H9 (cell line): ENCODE measurements around the gene SNX30. TPM values are rescaled to one million over a fixed set of nuclear protein-coding genes. Genes with fewer than 3 reads are reported as not detected.
A peak's percentile ranks its signal among the peaks of the same experiment; 100 is the strongest.

ENCODE experiments used
- DNase-seq: peaks from one replicate; pipeline ENCODE4 v3.0.0-alpha.2; 2017
- H2AFZ ChIP-seq: one replicate; pipeline ENCODE4 v1.6.1; 2013; ENCODE audit warnings: mild to moderate bottlenecking, low read length, control low read depth, moderate library complexity
- H2AK5ac ChIP-seq: 2 replicates; pipeline ENCODE4 v1.6.1; 2013; ENCODE audit warnings: low read length, control low read depth, mixed read lengths; ENCODE audit not compliant: insufficient read length
- H2BK120ac ChIP-seq: one replicate; pipeline ENCODE4 v1.6.1; 2013; ENCODE audit warnings: low read depth, mild to moderate bottlenecking, low read length, control low read depth, inconsistent platforms; ENCODE audit not compliant: poor library complexity, severe bottlenecking
- H2BK12ac ChIP-seq: 2 replicates; pipeline ENCODE4 v1.6.1; 2013; ENCODE audit warnings: low read length, control low read depth, mixed read lengths, low read depth; ENCODE audit not compliant: insufficient read length
- H2BK15ac ChIP-seq: 2 replicates; pipeline ENCODE4 v1.6.1; 2013; ENCODE audit warnings: low read depth, low read length, control low read depth
- H2BK20ac ChIP-seq: one replicate; pipeline ENCODE4 v1.6.1; 2013; ENCODE audit warnings: low read depth, mild to moderate bottlenecking, low read length, control low read depth, inconsistent platforms; ENCODE audit not compliant: poor library complexity, severe bottlenecking
- H2BK5ac ChIP-seq: 2 replicates; pipeline ENCODE4 v1.6.1; 2013; ENCODE audit warnings: low read length, control low read depth, mixed read lengths; ENCODE audit not compliant: insufficient read length
- H3K14ac ChIP-seq: 2 replicates; pipeline ENCODE4 v1.6.1; 2013; ENCODE audit warnings: low read length, control low read depth; ENCODE audit not compliant: insufficient read depth
- H3K18ac ChIP-seq: 2 replicates; pipeline ENCODE4 v1.6.1; 2013; ENCODE audit warnings: low read depth, mild to moderate bottlenecking, mixed read lengths, low read length, control low read depth; ENCODE audit not compliant: insufficient read length
- H3K23ac ChIP-seq: 2 replicates; pipeline ENCODE4 v1.6.1; 2013; ENCODE audit warnings: low read length, control low read depth, mixed read lengths, low read depth; ENCODE audit not compliant: insufficient read length
- H3K23me2 ChIP-seq: 2 replicates; pipeline ENCODE4 v1.6.1; 2013; ENCODE audit warnings: low read depth, mild to moderate bottlenecking, mixed read lengths, low read length, control low read depth; ENCODE audit not compliant: insufficient read length, poor library complexity, severe bottlenecking
- H3K27ac ChIP-seq: 2 replicates; pipeline ENCODE4 v1.5.1; 2013; ENCODE audit warnings: low read length, control low read depth, mixed read lengths, low read depth; ENCODE audit not compliant: insufficient read length
- H3K27me3 ChIP-seq: 2 replicates; pipeline ENCODE4 v1.6.1; 2013; ENCODE audit warnings: low read length, control low read depth, inconsistent platforms; ENCODE audit not compliant: insufficient read depth
- H3K4ac ChIP-seq: 2 replicates; pipeline ENCODE4 v1.6.1; 2013; ENCODE audit warnings: low read depth, mild to moderate bottlenecking, control low read depth, inconsistent platforms, low read length, moderate library complexity
- H3K4me1 ChIP-seq: 2 replicates; pipeline ENCODE4 v1.6.1; 2013; ENCODE audit warnings: low read length, control low read depth, inconsistent platforms; ENCODE audit not compliant: insufficient read depth
- H3K4me2 ChIP-seq: 2 replicates; pipeline ENCODE4 v1.6.1; 2013; ENCODE audit warnings: low read length, control low read depth, mixed read lengths; ENCODE audit not compliant: insufficient read length, insufficient read depth
- H3K56ac ChIP-seq: 2 replicates; pipeline ENCODE4 v1.6.1; 2013; ENCODE audit warnings: low read depth, mild to moderate bottlenecking, mixed read lengths, low read length, control low read depth; ENCODE audit not compliant: insufficient read length
- H3K79me1 ChIP-seq: 2 replicates; pipeline ENCODE4 v1.6.1; 2013; ENCODE audit warnings: low read depth, mild to moderate bottlenecking, moderate library complexity, low read length, control low read depth, inconsistent platforms; ENCODE audit not compliant: insufficient read depth, poor library complexity, severe bottlenecking
- H3K79me2 ChIP-seq: 2 replicates; pipeline ENCODE4 v1.6.1; 2013; ENCODE audit warnings: low read length, control low read depth, inconsistent platforms; ENCODE audit not compliant: insufficient read depth
- H3K9ac ChIP-seq: 2 replicates; pipeline ENCODE4 v1.6.1; 2013; ENCODE audit warnings: low read length, control low read depth, mixed read lengths; ENCODE audit not compliant: insufficient read length; ENCODE audit errors: extremely low read depth
- H3K9me3 ChIP-seq: one replicate; pipeline ENCODE4 v1.6.1; 2013; ENCODE audit warnings: low read depth, low read length, inconsistent platforms; ENCODE audit not compliant: control insufficient read depth
- H3T11ph ChIP-seq: one replicate; pipeline ENCODE4 v1.6.1; 2013; ENCODE audit warnings: mild to moderate bottlenecking, low read length, control low read depth, inconsistent platforms
- H4K20me1 ChIP-seq: one replicate; pipeline ENCODE4 v1.6.1; 2013; ENCODE audit not compliant: control insufficient read depth, insufficient read length, insufficient read depth
- H4K5ac ChIP-seq: 2 replicates; pipeline ENCODE4 v1.6.1; 2013; ENCODE audit warnings: low read depth, mild to moderate bottlenecking, mixed read lengths, low read length, control low read depth; ENCODE audit not compliant: insufficient read length
- H4K8ac ChIP-seq: replicated peaks from 2 replicates; pipeline ENCODE4 v1.6.1; 2013; ENCODE audit warnings: low read length, control low read depth, mixed read lengths, low read depth; ENCODE audit not compliant: insufficient read length
- H4K91ac ChIP-seq: 2 replicates; pipeline ENCODE4 v1.6.1; 2013; ENCODE audit warnings: low read depth, mild to moderate bottlenecking, moderate library complexity, mixed read lengths, low read length, control low read depth; ENCODE audit not compliant: insufficient read length
- H3K27ac Mint-ChIP-seq, 3 experiments: 2 replicates in 2 of 3; 3 replicates in 1 of 3; pipeline ENCODE4 v1.8.0; 2020 to 2021; ENCODE audit warnings: mixed read lengths in 3 of 3, mild to moderate bottlenecking in 1 of 3, moderate library complexity in 1 of 3
- H3K27me3 Mint-ChIP-seq: 2 replicates; pipeline ENCODE4 v1.8.0; 2021; ENCODE audit warnings: low read depth, mild to moderate bottlenecking, moderate library complexity, mixed read lengths
- H3K36me3 Mint-ChIP-seq, 3 experiments: 2 replicates in 2 of 3; 3 replicates in 1 of 3; pipeline ENCODE4 v1.8.0; 2020 to 2021; ENCODE audit warnings: low read depth in 3 of 3, mixed read lengths in 3 of 3; ENCODE audit not compliant: insufficient read depth in 1 of 3
- H3K4me1 Mint-ChIP-seq, 2 experiments: 2 replicates each; pipeline ENCODE4 v1.8.0; 2020; ENCODE audit warnings: mixed read lengths in 2 of 2
- H3K4me3 Mint-ChIP-seq, 2 experiments: 2 replicates in 1 of 2; 3 replicates in 1 of 2; pipeline ENCODE4 v1.8.0; 2020 to 2021; ENCODE audit warnings: mild to moderate bottlenecking in 2 of 2, mixed read lengths in 2 of 2, moderate library complexity in 1 of 2
- H3K9me3 Mint-ChIP-seq, 2 experiments: 2 replicates in 1 of 2; 3 replicates in 1 of 2; pipeline ENCODE4 v1.8.0; 2020; ENCODE audit warnings: mild to moderate bottlenecking in 2 of 2, mixed read lengths in 2 of 2, moderate library complexity in 1 of 2
- CTCF ChIP-seq: fragments of 200-600 bp; sonication (generic); conservative IDR thresholded peaks from 3 replicates; pipeline ENCODE4 v1.8.0; 2021; ENCODE audit warnings: antibody characterized with exemption, mild to moderate bottlenecking
- WGBS: extraction: QIAGEN DNeasy Blood & Tissue Kit; methylation state at CpG from one replicate; pipeline ENCODE4 v1.1.7; 2013; ENCODE audit warnings: missing lambda C conversion rate, low lambda C conversion rate, mixed read lengths; ENCODE audit not compliant: insufficient read length; ENCODE audit errors: extremely low coverage; 5-methylcytosine and 5-hydroxymethylcytosine counted together
- total RNA-seq: library from RNA; stranded (reverse); gene quantifications from 2 replicates; pipeline ENCODE4 v1.2.1, GENCODE V29; 2021

Gene SNX30
- total RNA-seq, 1 experiment from 2014 or later: 10.3 TPM

DNA sequence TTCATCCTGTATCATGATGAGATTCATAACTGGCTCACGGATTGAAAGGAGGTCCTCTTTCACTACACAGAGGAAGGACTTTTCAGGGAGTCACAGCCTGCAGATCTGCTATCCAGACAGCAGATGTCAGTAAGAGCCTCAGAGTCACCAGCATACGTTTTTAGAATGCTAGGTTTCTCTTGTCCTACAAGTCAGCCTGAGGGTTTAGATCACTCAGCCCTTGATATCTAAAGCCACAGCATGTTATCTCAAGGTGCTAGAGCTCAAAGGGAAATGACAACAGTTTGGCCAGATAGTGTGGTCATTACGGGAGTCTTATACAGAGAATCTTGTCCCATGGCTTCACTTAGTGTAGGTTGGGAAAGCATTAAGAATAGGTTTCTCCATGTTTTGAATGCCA lies 171.0 kb downstream of the SNX30 start:
- no peak overlapping the region for H2AK5ac ChIP-seq
- no peak overlapping the region for H4K5ac ChIP-seq
- no peak overlapping the region for H3K27ac Mint-ChIP-seq
- H3K4ac ChIP-seq: no peak overlapping the region
- no peak overlapping the region for H3K14ac ChIP-seq
- H4K8ac ChIP-seq: no peak overlapping the region
- H3K23me2 ChIP-seq: no peaks in the 10 kb centered on the region
- no peak overlapping the region for H2BK5ac ChIP-seq
- H3K27ac ChIP-seq: no peak overlapping the region
- H4K91ac ChIP-seq: no peak overlapping the region
- H3K79me2 ChIP-seq: no peaks in the 10 kb centered on the region
- H3K4me1 Mint-ChIP-seq: peaks cover 3% of the 10 kb centered on the region in 2 experiments
- no peaks in the 10 kb centered on the region for H3K27me3 ChIP-seq
- H3K56ac ChIP-seq: no peak overlapping the region
- no peak overlapping the region for H2BK120ac ChIP-seq
- no peaks in the 10 kb centered on the region for H3K36me3 Mint-ChIP-seq
- H4K20me1 ChIP-seq: no peaks in the 10 kb centered on the region
- H2AFZ ChIP-seq: no peak overlapping the region
- H3K9me3 ChIP-seq: no peaks in the 10 kb centered on the region
- no peaks in the 10 kb centered on the region; a peak in 2 of 5 replicates for H3K9me3 Mint-ChIP-seq
- no peak overlapping the region for H3K4me2 ChIP-seq
- peaks cover 47% of the 10 kb centered on the region for H3K27me3 Mint-ChIP-seq
- H3K4me3 Mint-ChIP-seq: no peak overlapping the region
- peak; percentile 37 for DNase-seq
- no peak overlapping the region for H3K9ac ChIP-seq
- WGBS: no CpG with 5 or more reads among the region's 3 CpGs
- no peaks in the 10 kb centered on the region for H3K79me1 ChIP-seq
- TF ChIP-seq CTCF: peak; percentile 72
- no peak overlapping the region for H2BK12ac ChIP-seq
- H2BK15ac ChIP-seq: no peak overlapping the region
- no peak overlapping the region for H2BK20ac ChIP-seq
- H3K18ac ChIP-seq: no peak overlapping the region
- H3K4me1 ChIP-seq: no peaks in the 10 kb centered on the region
- H3T11ph ChIP-seq: no peak overlapping the region
- H3K23ac ChIP-seq: no peak overlapping the region

Other genes with a start within 250 kb of the SNX30 start
- 22.6 and 24.5 TPM in 2 replicates for gene INIP, start 32.6 kb upstream of the SNX30 start, total RNA-seq
- not detected in 2 replicates for gene SLC46A2, start 140.1 kb downstream of the SNX30 start, total RNA-seq